ENCODE data around the gene ACBD7. TPM values are rescaled to one million over a fixed set of nuclear protein-coding genes. Genes with fewer than 3 reads are reported as not detected.

Gene ACBD7
- total RNA-seq, 1 donor, result 0.99 TPM

GRCh38 chr10:15053061-15053460 lies 35.5 kb downstream of the ACBD7 start:
- H3K4me3 ChIP-seq (ENCODE audit: low read depth, low read length), result no peak overlapping the region
- no peak for TF ChIP-seq CTCF (IDR thresholded peaks at IDR 0.05; ENCODE audit: insufficient read depth, low read length)
- no peak for DNase-seq (ENCODE audit: low read depth)

GRCh38 chr10:15052121-15052520 lies 36.5 kb downstream of the ACBD7 start:
- DNase-seq (ENCODE audit: low read depth), result no peak
- TF ChIP-seq CTCF (IDR thresholded peaks at IDR 0.05; ENCODE audit: insufficient read depth, low read length), result no peak
- H3K4me3 ChIP-seq (ENCODE audit: low read depth, low read length), result no peak overlapping the region

GRCh38 chr10:15049533-15049932 lies 39.0 kb downstream of the ACBD7 start:
- no peak for TF ChIP-seq CTCF (IDR thresholded peaks at IDR 0.05; ENCODE audit: insufficient read depth, low read length)
- no peak for DNase-seq (ENCODE audit: low read depth)
- no peak overlapping the region for H3K4me3 ChIP-seq (ENCODE audit: low read depth, low read length)

GRCh38 chr10:15046626-15047025 lies 42.0 kb downstream of the ACBD7 start:
- DNase-seq (ENCODE audit: low read depth), result peak; percentile 69
- no peak for TF ChIP-seq CTCF (IDR thresholded peaks at IDR 0.05; ENCODE audit: insufficient read depth, low read length)
- no peak overlapping the region for H3K4me3 ChIP-seq (ENCODE audit: low read depth, low read length)

GRCh38 chr10:15045380-15045779 lies 43.2 kb downstream of the ACBD7 start:
- H3K4me3 ChIP-seq (ENCODE audit: low read depth, low read length), result no peak overlapping the region
- DNase-seq (ENCODE audit: low read depth), result no peak
- TF ChIP-seq CTCF (IDR thresholded peaks at IDR 0.05; ENCODE audit: insufficient read depth, low read length), result no peak

GRCh38 chr10:15043674-15044073 lies 44.9 kb downstream of the ACBD7 start, which contains the start of gene OLAH:
OLAH (plus strand) TSS chr10:15043943; CDS start chr10:15047289, 3,346 bp downstream.
- no peak for DNase-seq (ENCODE audit: low read depth)
- no peak for TF ChIP-seq CTCF (IDR thresholded peaks at IDR 0.05; ENCODE audit: insufficient read depth, low read length)
- H3K4me3 ChIP-seq (ENCODE audit: low read depth, low read length), result no peak within 1 kb of the TSS

- TF ChIP-seq CTCF (IDR thresholded peaks at IDR 0.05; ENCODE audit: insufficient read depth, low read length), result no peak
- no peak overlapping the region for H3K4me3 ChIP-seq (ENCODE audit: low read depth, low read length)
- no peak for DNase-seq (ENCODE audit: low read depth)
These were observed 50.2 kb downstream of the ACBD7 start for GRCh38 chr10:15038416-15038815.

All from fibroblast of the aortic adventitia (primary cell).